ENCODE data around the gene TRANK1.
"Not testable (repeated sequence)": the region's sequence is repeated elsewhere in the genome, so short reads cannot be mapped to it uniquely, and the experiment has no call there.

TRANK1 gene

GRCh38 chr3:36895496-36896409 lies 49.1 kb downstream of the TRANK1 start:
- Mint-ChIP-seq H3K9me3 (no peaks in the 10 kb centered on the region), H3K27me3 (ENCODE audit: low read depth) (no peaks in the 10 kb centered on the region), H3K27ac (no peak overlapping the region), H3K36me3 (ENCODE audit: low read depth) (peaks cover 72% of the 10 kb centered on the region), H3K4me1 (ENCODE audit: low read depth) (peaks cover 28% of the 10 kb centered on the region), H3K4me3 (no peak overlapping the region)

GRCh38 chr3:36894914-36895313 lies 49.9 kb downstream of the TRANK1 start:
- H3K4me1 Mint-ChIP-seq (ENCODE audit: low read depth) = peaks cover 26% of the 10 kb centered on the region
- no peaks in the 10 kb centered on the region for H3K27me3 Mint-ChIP-seq (ENCODE audit: low read depth)
- H3K27ac Mint-ChIP-seq = no peak overlapping the region
- H3K4me3 Mint-ChIP-seq = no peak overlapping the region
- no peaks in the 10 kb centered on the region for H3K9me3 Mint-ChIP-seq
- H3K36me3 Mint-ChIP-seq (ENCODE audit: low read depth) = peaks cover 75% of the 10 kb centered on the region

GRCh38 chr3:36893826-36894225 lies 51.0 kb downstream of the TRANK1 start:
- H3K27ac Mint-ChIP-seq = no peak overlapping the region
- peak overlapping the region; percentile 5 for H3K4me3 Mint-ChIP-seq
- peaks cover 76% of the 10 kb centered on the region for H3K36me3 Mint-ChIP-seq (ENCODE audit: low read depth)
- no peaks in the 10 kb centered on the region for H3K9me3 Mint-ChIP-seq
- no peaks in the 10 kb centered on the region for H3K27me3 Mint-ChIP-seq (ENCODE audit: low read depth)
- H3K4me1 Mint-ChIP-seq (ENCODE audit: low read depth) = peaks cover 26% of the 10 kb centered on the region

- peak overlapping the region; percentile 17 for H3K27ac Mint-ChIP-seq
- no peak overlapping the region for H3K4me3 Mint-ChIP-seq
- peaks cover 74% of the 10 kb centered on the region for H3K36me3 Mint-ChIP-seq (ENCODE audit: low read depth)
- H3K9me3 Mint-ChIP-seq = no peaks in the 10 kb centered on the region
- peaks cover 26% of the 10 kb centered on the region for H3K4me1 Mint-ChIP-seq (ENCODE audit: low read depth)
- no peaks in the 10 kb centered on the region for H3K27me3 Mint-ChIP-seq (ENCODE audit: low read depth)
Observed at GRCh38 chr3:36893137-36893557, 51.7 kb downstream of the TRANK1 start.

- Mint-ChIP-seq H3K27me3 (ENCODE audit: low read depth) (no peaks in the 10 kb centered on the region), H3K4me1 (ENCODE audit: low read depth) (peaks cover 26% of the 10 kb centered on the region), H3K36me3 (ENCODE audit: low read depth) (peaks cover 74% of the 10 kb centered on the region), H3K9me3 (no peaks in the 10 kb centered on the region), H3K4me3 (no peak overlapping the region), H3K27ac (no peak overlapping the region)
Observed at GRCh38 chr3:36892457-36893136, 52.3 kb downstream of the TRANK1 start.

- Mint-ChIP-seq H3K4me3 (no peak overlapping the region), H3K27ac (no peak overlapping the region), H3K4me1 (ENCODE audit: low read depth) (peaks cover 23% of the 10 kb centered on the region), H3K9me3 (no peaks in the 10 kb centered on the region), H3K27me3 (ENCODE audit: low read depth) (no peaks in the 10 kb centered on the region), H3K36me3 (ENCODE audit: low read depth) (peaks cover 76% of the 10 kb centered on the region)
Observed at GRCh38 chr3:36891701-36892160, 53.1 kb downstream of the TRANK1 start.

- not testable (repeated sequence) for H3K9me3 Mint-ChIP-seq; H3K4me3 Mint-ChIP-seq; H3K27ac Mint-ChIP-seq; H3K27me3 Mint-ChIP-seq (ENCODE audit: low read depth)
- peaks cover 76% of the 10 kb centered on the region for H3K36me3 Mint-ChIP-seq (ENCODE audit: low read depth)
- peaks cover 22% of the 10 kb centered on the region for H3K4me1 Mint-ChIP-seq (ENCODE audit: low read depth)
Observed at GRCh38 chr3:36891097-36891496, 53.8 kb downstream of the TRANK1 start.

- no peaks in the 10 kb centered on the region for H3K9me3 Mint-ChIP-seq
- H3K27ac Mint-ChIP-seq = no peak overlapping the region
- peaks cover 18% of the 10 kb centered on the region for H3K4me1 Mint-ChIP-seq (ENCODE audit: low read depth)
- peaks cover 68% of the 10 kb centered on the region for H3K36me3 Mint-ChIP-seq (ENCODE audit: low read depth)
- no peak overlapping the region for H3K4me3 Mint-ChIP-seq
- H3K27me3 Mint-ChIP-seq (ENCODE audit: low read depth) = no peaks in the 10 kb centered on the region
Observed at GRCh38 chr3:36890261-36890660, 54.6 kb downstream of the TRANK1 start.

GRCh38 chr3:36881735-36882134 lies 63.1 kb downstream of the TRANK1 start:
- Mint-ChIP-seq H3K36me3 (ENCODE audit: low read depth) (peaks cover 24% of the 10 kb centered on the region), H3K4me3 (no peak overlapping the region), H3K4me1 (ENCODE audit: low read depth) (peaks cover 13% of the 10 kb centered on the region), H3K27me3 (ENCODE audit: low read depth) (peaks cover under 1% of the 10 kb centered on the region), H3K27ac (no peak overlapping the region), H3K9me3 (no peaks in the 10 kb centered on the region)

GRCh38 chr3:36879842-36880241 lies 65.0 kb downstream of the TRANK1 start:
- not testable (repeated sequence) for H3K9me3 Mint-ChIP-seq, H3K27ac Mint-ChIP-seq, H3K4me3 Mint-ChIP-seq
- Mint-ChIP-seq H3K4me1 (ENCODE audit: low read depth) (peaks cover 26% of the 10 kb centered on the region), H3K36me3 (ENCODE audit: low read depth) (peaks cover 26% of the 10 kb centered on the region), H3K27me3 (ENCODE audit: low read depth) (peaks cover 12% of the 10 kb centered on the region)

- Mint-ChIP-seq H3K27me3 (ENCODE audit: low read depth) (peaks cover 22% of the 10 kb centered on the region), H3K27ac (no peak overlapping the region), H3K4me1 (ENCODE audit: low read depth) (peaks cover 26% of the 10 kb centered on the region), H3K9me3 (no peaks in the 10 kb centered on the region), H3K4me3 (no peak overlapping the region), H3K36me3 (ENCODE audit: low read depth) (peaks cover 24% of the 10 kb centered on the region)
Observed at GRCh38 chr3:36877930-36878685, 66.7 kb downstream of the TRANK1 start.

- peaks cover 29% of the 10 kb centered on the region for H3K27me3 Mint-ChIP-seq (ENCODE audit: low read depth)
- peaks cover 26% of the 10 kb centered on the region for H3K4me1 Mint-ChIP-seq (ENCODE audit: low read depth)
- H3K27ac Mint-ChIP-seq = peak overlapping the region; percentile 88
- peak overlapping the region; percentile 69 for H3K4me3 Mint-ChIP-seq
- no peaks in the 10 kb centered on the region for H3K9me3 Mint-ChIP-seq
- H3K36me3 Mint-ChIP-seq (ENCODE audit: low read depth) = peaks cover 28% of the 10 kb centered on the region
Observed at GRCh38 chr3:36876181-36876936, 68.5 kb downstream of the TRANK1 start.

- H3K36me3 Mint-ChIP-seq (ENCODE audit: low read depth) = peaks cover 26% of the 10 kb centered on the region
- no peaks in the 10 kb centered on the region for H3K9me3 Mint-ChIP-seq
- H3K27ac Mint-ChIP-seq = no peak overlapping the region
- H3K4me3 Mint-ChIP-seq = no peak overlapping the region
- peaks cover 24% of the 10 kb centered on the region for H3K4me1 Mint-ChIP-seq (ENCODE audit: low read depth)
- H3K27me3 Mint-ChIP-seq (ENCODE audit: low read depth) = peaks cover 29% of the 10 kb centered on the region
Observed at GRCh38 chr3:36875397-36875796, 69.5 kb downstream of the TRANK1 start.

GRCh38 chr3:36874424-36874823 lies 70.4 kb downstream of the TRANK1 start:
- Mint-ChIP-seq H3K27ac (no peak overlapping the region), H3K4me1 (ENCODE audit: low read depth) (peaks cover 22% of the 10 kb centered on the region), H3K27me3 (ENCODE audit: low read depth) (peaks cover 29% of the 10 kb centered on the region), H3K9me3 (no peaks in the 10 kb centered on the region), H3K4me3 (no peak overlapping the region), H3K36me3 (ENCODE audit: low read depth) (peaks cover 26% of the 10 kb centered on the region)
